Inflammatory macrophage treated with lipopolysaccharide for 1 hour (primary cell): ENCODE data around the gene PARD3.

Source experiments
- DNase-seq, 2 donors: peaks; one replicate each; pipeline ENCODE4 v3.0.0-alpha.2; 2020 to 2022

Gene PARD3

GRCh38 chr10:34736976-34737771 lies 77.9 kb downstream of the PARD3 start:
- DNase-seq: no peak

- no peak for DNase-seq
These were observed 80.2 kb downstream of the PARD3 start for GRCh38 chr10:34734918-34735317.

- no peak for DNase-seq
These were observed 82.2 kb downstream of the PARD3 start for GRCh38 chr10:34732926-34733325.

- DNase-seq: no peak
These were observed 83.0 kb downstream of the PARD3 start for GRCh38 chr10:34731885-34732701.

- no peak for DNase-seq
These were observed 83.9 kb downstream of the PARD3 start for GRCh38 chr10:34731213-34731612.

- DNase-seq: no peak
These were observed 84.4 kb downstream of the PARD3 start for GRCh38 chr10:34730726-34731125.

GRCh38 chr10:34729619-34730018 lies 85.5 kb downstream of the PARD3 start:
- DNase-seq: no peak

- no peak for DNase-seq
These were observed 86.7 kb downstream of the PARD3 start for GRCh38 chr10:34728361-34728760.

GRCh38 chr10:34727595-34728033 lies 87.5 kb downstream of the PARD3 start:
- DNase-seq: no peak

GRCh38 chr10:34726862-34727261 lies 88.2 kb downstream of the PARD3 start:
- DNase-seq: no peak

GRCh38 chr10:34723750-34724149 lies 91.3 kb downstream of the PARD3 start:
- DNase-seq: no peak

- DNase-seq: no peak
These were observed 92.7 kb downstream of the PARD3 start for GRCh38 chr10:34722404-34722803.

GRCh38 chr10:34721208-34721840 lies 93.8 kb downstream of the PARD3 start:
- DNase-seq: no peak

- DNase-seq: peak in 1 of 2 donors; percentile 5
These were observed 95.3 kb downstream of the PARD3 start for GRCh38 chr10:34719746-34720145.

GRCh38 chr10:34719328-34719727 lies 95.8 kb downstream of the PARD3 start:
- DNase-seq: no peak

- no peak for DNase-seq
These were observed 97.7 kb downstream of the PARD3 start for GRCh38 chr10:34717429-34717828.

- DNase-seq: no peak
These were observed 98.1 kb downstream of the PARD3 start for GRCh38 chr10:34716958-34717357.

GRCh38 chr10:34716234-34716633 lies 98.9 kb downstream of the PARD3 start:
- no peak for DNase-seq

- DNase-seq: no peak
These were observed 99.4 kb downstream of the PARD3 start for GRCh38 chr10:34715511-34716187.

GRCh38 chr10:34713875-34714274 lies 101.2 kb downstream of the PARD3 start:
- no peak for DNase-seq

GRCh38 chr10:34711500-34711899 lies 103.6 kb downstream of the PARD3 start:
- DNase-seq: no peak

GRCh38 chr10:34710391-34710751 lies 104.7 kb downstream of the PARD3 start:
- DNase-seq: no peak
